GM18870 (cell line): Measurements from ENCODE around the gene ZFR.
"Not testable (repeated sequence)": the region's sequence is repeated elsewhere in the genome, so short reads cannot be mapped to it uniquely, and the experiment has no call there.

Source experiments
- ATAC-seq: cut with Tn5 transposase; IDR thresholded peaks from one replicate; pipeline ENCODE4 v1.9.1; 2021; ENCODE audit warnings: moderate library complexity; ENCODE audit not compliant: unreplicated experiment

Gene ZFR

DNA sequence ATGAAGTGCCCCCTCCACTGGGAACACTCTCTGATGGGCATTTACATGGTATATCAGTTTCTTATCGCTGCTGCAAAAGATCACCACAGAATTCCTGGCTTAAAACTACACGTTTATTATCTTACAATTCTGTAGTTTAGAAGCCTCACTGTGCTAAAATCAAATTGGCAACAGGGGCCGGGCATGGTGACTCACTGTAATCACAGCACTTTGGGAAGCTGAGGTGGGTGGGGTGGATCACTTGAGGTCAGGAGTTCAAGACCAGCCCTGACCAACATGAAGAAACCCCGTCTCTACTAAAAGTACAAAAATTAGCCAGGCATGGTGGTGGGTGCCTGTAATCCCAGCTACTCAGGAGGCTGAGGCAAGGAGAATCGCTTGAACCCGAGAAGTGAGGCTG is 7.8 kb upstream of the ZFR start:
- ATAC-seq: not testable (repeated sequence)

DNA sequence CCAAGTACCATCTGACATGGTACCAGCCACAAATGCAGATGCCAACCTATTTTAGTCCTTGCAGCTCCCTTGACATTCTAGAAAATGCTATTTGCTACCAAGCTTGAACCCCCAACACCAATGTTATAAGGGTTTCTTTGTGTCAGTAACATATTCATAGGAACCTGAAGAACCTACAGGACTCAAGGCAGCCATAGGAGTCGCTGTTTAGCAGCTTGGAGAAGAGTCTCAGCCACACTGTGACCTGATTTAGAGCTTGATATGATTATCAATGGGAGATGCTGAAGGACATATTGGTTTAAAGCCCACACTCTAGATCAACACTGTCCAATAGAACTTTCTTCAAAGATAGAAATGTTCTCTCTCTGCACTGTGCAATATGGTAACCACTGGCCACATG is 6.4 kb upstream of the ZFR start:
- no peak for ATAC-seq

DNA sequence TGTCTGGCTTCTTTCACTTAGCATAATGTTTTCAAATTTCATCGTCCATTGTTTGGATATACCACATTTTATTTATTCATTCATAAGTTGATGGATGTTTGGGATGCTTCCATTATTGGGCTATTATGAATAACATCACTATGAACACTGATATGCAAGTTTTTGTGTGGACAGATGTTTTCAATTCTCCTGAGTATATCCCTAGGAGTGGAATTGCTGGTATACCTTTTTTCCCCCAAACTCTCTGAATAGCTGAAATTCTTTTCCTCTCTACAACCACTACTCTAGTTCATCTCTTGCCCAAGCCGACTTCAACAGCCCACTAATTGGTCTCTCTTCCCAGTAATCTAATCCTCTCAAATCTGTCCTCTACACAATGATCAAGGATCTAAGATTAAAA is 4.7 kb upstream of the ZFR start:
- ATAC-seq: no peak

DNA sequence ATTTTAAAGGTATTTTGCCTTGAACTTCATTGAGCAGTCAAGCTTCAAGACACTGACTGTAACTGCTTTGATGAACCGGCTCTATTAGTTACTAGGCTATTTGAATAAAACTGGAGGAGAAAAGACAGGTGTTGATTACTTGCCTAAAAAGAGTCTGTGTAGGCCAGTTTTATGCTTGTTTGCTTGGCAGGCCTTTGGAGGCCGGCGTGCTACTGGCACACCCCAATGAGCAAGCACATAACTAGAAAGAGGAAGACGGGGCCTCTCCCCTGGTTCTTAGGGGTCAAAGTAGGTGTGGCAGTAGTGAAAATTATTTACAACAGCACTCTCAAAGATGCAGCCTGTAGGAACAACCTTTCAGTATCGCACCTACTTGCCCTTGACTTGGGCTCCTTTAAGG is 2.1 kb upstream of the ZFR start:
- no peak for ATAC-seq

DNA sequence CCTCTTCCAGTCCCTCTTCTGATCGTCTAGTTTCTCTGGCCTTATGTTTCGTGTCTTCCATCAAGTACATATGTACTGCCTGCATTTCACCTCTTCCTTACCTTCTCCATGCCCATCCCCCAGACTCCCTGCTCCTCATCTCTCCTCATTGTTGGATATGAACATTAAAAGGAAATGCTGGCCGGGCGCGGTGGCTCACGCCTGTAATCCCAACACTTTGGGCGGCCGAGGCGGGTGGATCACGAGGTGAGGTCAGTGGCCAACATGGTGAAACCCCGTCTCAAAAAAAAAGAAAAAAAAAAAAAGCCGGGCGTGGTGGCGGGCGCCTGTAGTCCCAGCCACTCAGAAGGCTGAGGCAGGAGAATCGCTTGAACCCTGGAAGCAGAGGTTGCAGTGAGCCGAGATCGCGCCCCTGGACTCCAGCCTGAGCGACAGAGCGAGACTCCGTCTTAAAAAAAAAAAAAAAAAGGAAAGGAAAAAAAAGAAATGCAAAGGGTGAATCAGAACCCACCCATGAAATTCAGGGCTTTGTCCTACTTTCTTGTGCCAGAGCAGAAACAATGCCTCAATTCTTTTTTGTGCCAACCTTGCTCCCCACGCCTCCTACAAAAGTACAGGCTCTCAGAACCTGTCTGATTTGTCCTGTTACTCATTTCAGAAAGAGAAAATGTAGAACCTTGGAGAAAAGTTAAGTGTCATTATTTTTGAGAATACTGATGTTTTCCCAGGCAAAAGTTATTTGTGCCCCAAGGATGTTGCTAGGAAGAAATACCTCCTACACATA is 1.5 kb upstream of the ZFR start:
- no peak for ATAC-seq

DNA sequence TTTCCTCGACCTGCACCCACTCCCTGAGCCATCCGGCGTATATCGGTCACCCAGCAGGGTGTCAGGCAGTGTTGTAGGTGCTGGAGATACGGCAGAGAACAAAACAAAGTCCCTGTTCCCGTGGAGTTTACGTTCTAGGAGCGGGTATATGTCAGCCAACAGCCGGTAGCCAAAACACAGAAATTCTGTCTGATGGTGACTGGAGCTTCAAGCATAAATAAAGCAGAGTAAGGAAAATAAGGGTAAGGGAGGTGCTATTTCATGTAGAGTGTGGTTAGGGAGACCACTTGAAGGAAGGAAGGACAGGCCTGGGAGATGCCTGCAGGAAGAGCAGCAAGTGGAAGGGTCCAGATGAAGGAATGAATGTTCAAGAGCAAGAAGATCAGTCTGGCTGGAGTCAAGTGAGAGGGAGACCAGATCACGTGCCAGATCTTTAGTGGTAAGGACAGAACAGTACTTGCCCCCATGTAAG is 783 bp upstream of the ZFR start:
- ATAC-seq: no peak

DNA sequence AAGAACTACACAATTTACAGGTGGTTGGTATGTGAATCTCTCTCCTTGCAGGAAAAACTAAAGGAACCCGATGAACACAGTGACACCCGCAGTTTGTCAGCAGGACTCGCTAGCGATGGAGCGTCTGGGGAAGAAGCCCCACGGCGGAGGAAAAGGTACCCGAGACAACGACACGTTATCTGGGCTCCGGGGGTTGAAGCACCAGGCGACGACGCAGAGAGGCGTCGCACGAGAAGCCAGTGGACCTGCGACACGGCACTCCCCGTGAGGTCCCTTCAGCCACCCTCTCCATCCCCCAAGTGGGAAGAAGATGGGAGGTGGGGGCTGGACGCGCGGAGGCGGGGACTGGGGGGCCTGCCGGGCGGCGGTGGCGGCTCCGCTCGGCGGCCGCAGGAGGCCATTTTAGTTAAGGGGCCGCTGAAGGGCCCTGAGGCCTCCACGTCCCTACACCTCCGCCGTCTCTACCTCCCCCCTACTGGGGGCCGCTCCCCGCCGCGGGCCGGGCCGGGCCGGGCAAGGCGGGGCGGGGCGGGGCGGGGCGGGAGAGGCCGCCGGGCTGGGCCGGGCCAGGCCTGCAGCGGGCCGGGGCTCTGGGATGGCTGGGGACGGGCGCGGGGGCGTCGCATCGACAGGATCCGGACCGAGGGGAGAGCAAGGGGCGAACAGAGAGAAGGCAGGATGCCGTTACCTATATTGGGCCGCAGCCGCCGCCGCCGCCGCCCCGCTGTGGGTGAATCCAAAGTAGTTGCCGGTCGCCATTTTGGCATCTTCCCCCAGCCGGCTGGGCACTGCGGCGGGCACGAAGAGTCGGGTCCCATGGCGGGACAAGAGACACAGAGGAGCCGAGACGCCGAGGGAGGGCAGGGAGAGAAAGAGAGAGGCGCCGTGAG is 754 bp downstream of the ZFR start:
- ATAC-seq: peak; percentile 13

DNA sequence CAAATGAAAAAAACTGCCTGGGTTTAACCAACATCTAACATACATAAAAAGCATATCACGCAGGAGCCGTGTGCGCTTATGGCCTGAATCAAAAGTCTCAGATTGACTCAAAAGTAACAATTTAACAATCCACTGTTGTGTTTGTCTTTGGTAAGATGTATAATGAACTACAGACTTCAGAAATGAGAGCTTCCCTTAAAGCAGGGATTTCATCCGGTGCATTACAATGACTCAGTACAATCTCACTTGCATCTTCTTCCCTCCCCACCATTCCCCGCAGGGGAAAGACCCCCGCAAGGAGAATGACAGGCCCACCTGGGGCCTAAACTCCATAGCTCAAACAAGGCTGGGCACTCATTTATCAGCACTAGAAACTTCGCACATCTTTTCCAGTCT is 1.4 kb downstream of the ZFR start:
- ATAC-seq: peak; percentile 55

DNA sequence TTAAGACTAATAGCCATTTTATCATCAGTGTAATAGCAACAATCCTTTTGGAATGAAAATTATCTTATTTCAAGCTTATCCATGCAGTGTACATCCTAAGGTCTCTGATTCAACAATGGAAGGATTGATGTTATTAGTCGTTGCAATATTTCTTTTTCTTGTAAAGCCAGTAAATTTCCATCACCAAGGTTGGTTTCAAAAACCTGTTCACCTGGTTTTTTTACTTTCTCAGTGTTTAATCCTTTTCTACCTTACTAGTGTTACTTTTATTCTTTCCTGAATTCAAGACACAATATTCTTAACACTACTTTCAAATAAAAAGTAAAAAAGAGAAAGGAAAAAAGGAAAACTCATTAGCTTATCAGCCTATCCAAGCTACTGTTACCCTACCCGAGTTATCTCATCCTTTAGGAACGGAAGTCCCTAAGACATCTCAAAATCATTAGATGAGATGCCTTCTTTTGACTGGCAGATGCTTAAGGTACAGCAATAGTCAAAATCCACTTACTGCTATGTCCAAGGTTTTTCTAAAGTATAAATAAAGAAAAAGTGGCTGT is 5.4 kb downstream of the ZFR start:
- ATAC-seq: no peak

DNA sequence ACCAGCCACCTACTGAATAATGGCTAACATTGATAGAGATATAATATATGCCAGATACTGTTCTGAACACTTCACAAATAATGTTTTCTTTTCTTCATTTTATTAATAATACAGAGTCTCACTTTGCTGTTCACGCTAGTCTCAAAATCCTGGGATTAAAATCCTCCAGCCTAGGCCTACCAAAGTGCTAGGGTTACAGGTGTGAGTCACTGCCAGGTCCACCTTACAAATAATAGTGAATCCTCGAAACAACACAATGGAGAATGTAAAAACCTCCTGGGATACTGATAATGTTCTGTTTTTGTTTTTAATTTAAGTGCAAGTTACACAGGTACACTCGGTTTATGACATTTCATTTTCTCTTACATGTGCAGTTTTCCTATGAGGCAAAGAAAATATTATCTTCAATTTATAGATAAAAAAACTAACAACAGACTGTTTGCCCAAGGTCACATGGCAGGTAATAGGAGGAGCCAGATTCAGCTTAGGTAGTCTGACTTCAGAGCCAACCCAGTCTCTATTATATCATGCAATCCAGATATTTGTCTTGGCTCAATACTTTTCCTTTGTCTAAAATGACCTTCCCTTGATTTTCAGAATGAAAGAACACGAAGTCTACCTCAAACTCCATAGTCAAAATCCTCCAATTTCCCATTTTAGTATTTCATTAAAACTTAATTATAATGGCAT is 7.8 kb downstream of the ZFR start:
- no peak for ATAC-seq

DNA sequence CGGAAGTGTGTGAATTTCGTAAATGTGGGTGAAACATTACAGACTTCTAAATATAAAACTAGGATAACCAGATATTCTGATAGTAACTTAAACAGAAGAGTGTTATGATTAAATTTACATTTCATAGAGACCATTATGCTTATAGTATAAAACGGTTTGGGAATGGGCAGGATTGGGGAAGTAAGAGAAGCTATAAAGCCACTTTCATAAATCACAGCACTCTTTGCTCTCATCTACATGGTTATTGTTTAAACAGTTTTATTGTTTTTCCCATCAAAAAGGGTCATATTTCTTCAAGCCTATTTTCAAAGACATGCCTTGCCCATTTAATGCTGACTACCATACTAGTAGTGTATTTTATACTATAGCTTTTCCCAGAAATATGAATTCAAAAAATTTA is 9.2 kb downstream of the ZFR start:
- ATAC-seq: no peak

DNA sequence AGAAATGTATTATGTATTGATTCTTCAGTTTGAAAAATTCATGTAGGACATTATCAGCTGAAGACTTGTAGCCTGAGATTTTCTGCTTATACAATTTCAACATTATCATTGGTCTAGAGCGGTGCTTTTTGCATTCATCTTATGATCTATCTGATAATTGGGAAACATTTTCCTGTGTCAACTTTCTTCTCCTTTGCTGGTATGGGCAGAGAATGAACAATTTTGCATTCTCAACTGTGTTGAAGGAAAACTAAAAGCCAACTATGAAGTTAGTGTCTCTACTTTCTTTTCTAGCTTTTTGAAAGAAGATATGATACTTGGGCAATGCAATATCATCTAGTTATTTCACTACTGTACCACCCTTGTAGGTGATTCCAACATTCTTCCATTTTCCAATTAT is 10.3 kb downstream of the ZFR start:
- ATAC-seq: no peak

DNA sequence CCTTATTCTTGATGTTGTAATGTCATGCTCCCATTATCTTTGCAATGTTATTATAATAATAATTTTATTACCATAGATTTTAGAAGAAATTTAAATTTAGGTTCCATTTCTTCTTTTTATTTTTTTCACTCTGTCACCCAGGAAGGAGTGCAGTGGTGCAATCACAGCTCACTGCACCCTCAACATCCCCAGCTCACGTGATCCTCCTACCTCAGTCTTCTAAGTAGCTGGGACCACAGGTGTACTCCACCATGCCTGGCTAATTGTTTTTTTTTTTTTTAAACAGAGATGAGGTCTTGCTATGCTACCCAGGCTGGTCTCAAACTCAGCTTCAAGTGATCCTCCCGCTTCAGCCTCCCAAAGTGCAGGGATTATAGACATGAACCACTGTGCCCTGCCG is 11.9 kb downstream of the ZFR start:
- no peak for ATAC-seq

DNA sequence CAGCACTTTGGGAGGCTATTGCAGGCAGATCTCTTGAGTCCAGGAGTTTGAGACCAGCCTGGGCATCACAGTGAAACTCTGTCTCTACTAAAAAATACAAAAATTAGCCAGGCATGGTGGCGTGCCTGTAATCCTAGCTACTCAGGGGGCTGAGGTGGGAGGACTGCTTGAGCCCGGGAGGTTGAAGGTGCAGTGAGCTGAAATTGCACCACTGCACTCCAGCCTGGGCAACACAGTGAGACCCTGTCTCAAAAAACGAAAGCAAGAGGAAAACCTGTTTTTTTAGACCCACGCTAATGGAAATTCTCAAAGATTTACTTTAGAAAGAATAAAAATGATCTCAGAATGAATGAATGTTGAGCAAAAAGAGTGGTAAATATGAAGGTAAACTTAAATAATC is 13.7 kb downstream of the ZFR start:
- not testable (repeated sequence) for ATAC-seq

DNA sequence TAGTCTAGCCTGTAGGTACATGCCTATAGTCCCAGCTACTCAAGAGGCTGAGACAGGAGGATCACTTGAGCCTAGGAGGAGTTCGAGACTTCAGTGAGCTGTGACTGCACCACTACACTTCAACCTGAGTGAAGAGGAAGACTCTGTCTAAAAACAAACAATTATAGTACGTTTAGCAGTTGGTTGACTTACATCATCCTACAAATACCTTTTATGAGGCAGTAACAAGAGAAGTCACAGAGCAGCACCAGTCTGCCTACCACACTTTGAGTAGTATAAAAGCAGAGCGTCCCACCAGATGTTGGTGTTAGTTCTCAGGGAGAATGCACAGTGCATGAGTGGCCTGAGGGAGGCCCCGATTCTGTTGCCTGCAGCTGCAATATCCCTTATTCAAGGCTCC is 16.1 kb downstream of the ZFR start:
- no peak for ATAC-seq

DNA sequence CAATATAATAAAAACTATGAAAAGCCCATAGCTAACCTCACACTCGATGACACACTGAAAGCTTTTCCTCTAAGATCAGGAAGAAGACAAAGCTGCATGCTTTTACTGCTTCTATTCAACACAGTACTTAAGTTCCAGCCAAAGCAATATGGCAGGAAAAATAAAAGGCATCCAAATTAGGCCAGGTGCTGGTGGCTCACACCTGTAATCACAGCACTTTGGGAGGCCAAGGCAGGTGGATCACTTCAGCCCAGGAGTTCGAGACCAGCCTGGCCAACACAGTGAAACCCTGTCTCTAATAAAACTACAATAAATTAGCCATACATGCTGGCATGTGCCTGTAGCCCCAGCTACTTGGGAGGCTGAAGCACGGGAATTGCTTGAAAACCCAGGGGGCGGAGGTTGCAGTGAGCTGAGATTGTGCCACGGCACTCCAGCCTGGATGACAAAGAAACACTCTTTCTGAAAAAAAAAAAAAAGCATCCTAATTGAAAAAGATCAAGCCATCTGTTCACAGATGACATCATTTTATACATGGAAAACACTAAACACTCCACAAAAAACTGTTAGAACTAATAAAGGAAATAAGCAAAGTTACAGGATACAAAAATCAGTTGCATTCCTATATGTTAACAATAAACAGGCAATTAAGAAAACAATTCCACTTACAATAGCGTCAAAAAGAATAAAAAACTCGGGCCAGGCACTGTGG is 17.9 kb downstream of the ZFR start:
- no peak for ATAC-seq

DNA sequence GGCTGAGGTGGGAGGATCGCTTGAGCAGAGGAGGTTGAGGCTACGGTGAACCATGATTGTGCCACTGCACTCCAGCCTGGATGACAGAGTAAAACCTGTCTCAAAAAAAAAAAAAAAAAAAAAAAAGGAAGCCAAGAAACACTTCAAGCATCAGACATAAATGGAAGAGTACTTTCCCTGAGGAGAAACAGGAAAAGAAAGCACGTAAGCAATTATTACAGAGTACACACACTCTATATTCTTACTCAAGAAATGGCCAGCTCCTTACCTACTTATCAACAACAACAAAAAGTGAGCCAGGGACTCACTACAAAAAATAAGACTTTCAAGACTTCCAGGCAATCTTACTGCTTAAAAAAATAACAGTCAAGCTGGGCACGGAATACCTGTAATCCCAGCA is 21.8 kb downstream of the ZFR start:
- no peak for ATAC-seq

DNA sequence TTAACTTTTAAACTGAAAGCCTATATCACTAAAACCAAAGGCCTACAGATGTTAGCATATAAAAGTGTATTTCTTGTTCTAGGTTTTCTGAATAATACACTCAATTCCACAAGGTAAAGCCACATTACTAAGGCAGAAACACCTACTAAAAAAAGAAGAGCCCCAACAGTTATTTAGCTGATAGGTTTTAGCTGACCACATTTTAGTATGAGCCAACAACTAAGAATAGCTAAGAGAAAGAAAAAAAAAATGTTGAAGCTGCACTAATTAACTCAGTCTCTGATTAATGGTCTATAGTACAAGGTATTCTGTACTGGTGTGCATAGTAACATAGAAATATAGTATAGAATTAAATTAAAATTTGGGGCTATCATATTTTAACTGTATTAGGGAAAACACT is 23.5 kb downstream of the ZFR start:
- no peak for ATAC-seq

DNA sequence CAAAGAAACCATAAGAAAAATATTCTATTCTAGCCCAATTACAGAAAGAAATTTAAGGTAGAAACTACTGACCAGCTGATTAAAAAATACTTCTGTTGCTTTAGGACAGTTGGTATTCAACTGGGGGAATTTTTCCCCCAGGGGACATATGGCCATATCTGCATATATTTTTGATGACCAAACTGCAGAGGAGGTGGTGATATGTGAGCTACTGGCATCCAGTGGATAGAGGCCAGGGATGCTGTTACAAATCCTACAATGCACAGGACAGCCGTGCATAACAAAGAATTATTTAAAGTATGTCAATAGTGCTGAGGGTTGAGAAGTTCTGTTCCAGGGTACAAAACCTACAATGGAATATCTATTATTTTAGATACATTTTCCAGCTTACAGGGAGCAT is 24.0 kb downstream of the ZFR start:
- ATAC-seq: no peak

DNA sequence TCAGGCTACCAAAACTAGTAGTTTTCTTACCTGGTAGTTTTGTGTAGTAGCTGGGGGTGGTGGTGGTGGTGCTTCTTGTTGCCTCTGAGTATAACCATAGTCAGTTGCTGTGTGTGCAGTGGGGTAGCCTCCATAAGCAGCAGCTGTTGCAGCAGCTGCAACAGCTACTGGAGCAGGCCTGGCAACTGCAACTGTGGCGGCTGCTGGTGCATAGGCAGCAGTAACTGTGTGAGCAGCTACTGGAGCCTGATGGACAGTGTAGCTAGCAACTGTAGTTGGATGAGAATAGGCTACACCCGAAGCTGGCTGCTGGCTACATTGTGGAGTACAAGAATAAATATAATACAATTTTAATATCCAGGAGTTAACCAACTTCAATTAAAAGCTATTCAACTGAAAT is 24.7 kb downstream of the ZFR start:
- ATAC-seq: no peak
